ENCODE data around the gene GSK3B. TPM values are rescaled to one million over a fixed set of nuclear protein-coding genes. Genes with fewer than 3 reads are reported as not detected.

Gene GSK3B
- total RNA-seq, 2 experiments from 2014 or later = 39.8 to 42.6 TPM

Other genes starting within 250 kb of the GSK3B start
- gene GPR156, start 190.8 kb upstream of the GSK3B start, total RNA-seq = not detected

Data from activated naive CD8-positive, alpha-beta T cell treated with anti-CD3 and anti-CD28 coated beads, Interleukin-2, amount 10 ng/mL, durations not matched to agents 7 days and 5 days (primary cell).